K562 (cell line): ENCODE results near the gene PHLDB3. TPM values are rescaled to one million over a fixed set of nuclear protein-coding genes. Genes with fewer than 3 reads are reported as not detected.
"Not testable (repeated sequence)": the region's sequence is repeated elsewhere in the genome, so short reads cannot be mapped to it uniquely, and the experiment has no call there.

ENCODE experiments used
- ATAC-seq: fragments of 200-7000 bp; cut with Tn5 transposase; 3 replicates; pipeline ENCODE4 v1.9.1; 2020; ENCODE audit warnings: moderate library complexity
- BruUV-seq: library from RNA; stranded (reverse); fragments of 400-500 nt; replicated peaks from 2 replicates; lab custom pipeline; 2021; lab: Mats Ljungman, UMichigan
- CTCF ChIA-PET: fragments of 300-600 bp; formaldehyde crosslinking; extraction: SDS; loops from one replicate; lab custom pipeline; 2021; ENCODE audit warnings: low intra/inter-chr PET ratio; lab: Yijun Ruan, JAX
- POLR2A ChIA-PET: fragments of 300-600, 350-650 bp; sonication (Branson Sonifier 250); formaldehyde crosslinking; extraction: SDS; loops from one replicate; lab custom pipeline; 2021; ENCODE audit warnings: antibody characterized with exemption, inconsistent platforms; lab: Yijun Ruan, JAX
- DNase-seq, 4 experiments: peaks; one replicate each; pipeline versions ENCODE4 v3.0.0 to v3.0.0-alpha.2; 2011 to 2018; ENCODE audit warnings: low spot score in 3 of 4, mixed read lengths in 3 of 4; ENCODE audit errors: extremely low read depth in 1 of 4
- FAIRE-seq: peaks from 2 replicates; lab custom pipeline; 2011; peaks lifted over from hg19 to GRCh38; lab: Jason Lieb, UNC
- H2AFZ ChIP-seq: 2 replicates; pipeline ENCODE4 v1.6.0; 2011; ENCODE audit warnings: low read depth, low read length, control low read depth, inconsistent platforms
- H3K27ac ChIP-seq: fragments of 200-600 bp; 3 replicates; pipeline ENCODE4 v1.8.0; 2011; ENCODE audit warnings: low read depth, mild to moderate bottlenecking, control low read depth, inconsistent platforms, low read length, moderate library complexity, mixed read lengths; ENCODE audit errors: extremely low read depth
- H3K27me3 ChIP-seq, 2 experiments: fragments of 300-600 bp in 1 of 2; 2 replicates in 1 of 2; 3 replicates in 1 of 2; pipeline versions ENCODE4 v1.6.0 to v1.8.0; 2011; ENCODE audit warnings: inconsistent platforms in 2 of 2, low read length in 2 of 2, mild to moderate bottlenecking in 1 of 2, mixed read lengths in 1 of 2, moderate library complexity in 1 of 2; ENCODE audit not compliant: control insufficient read depth in 2 of 2, insufficient read depth in 2 of 2
- H3K36me3 ChIP-seq: fragments of 300-600 bp; 3 replicates; pipeline ENCODE4 v1.8.0; 2011; ENCODE audit warnings: mild to moderate bottlenecking, low read length, inconsistent platforms; ENCODE audit not compliant: control insufficient read depth, insufficient read depth
- H3K4me1 ChIP-seq, 2 experiments: fragments of 200-600 bp in 1 of 2; replicated peaks in 1 of 2; 2 replicates in 1 of 2; 3 replicates in 1 of 2; pipeline versions ENCODE4 v1.5.1 to v1.8.0; 2011; ENCODE audit warnings: inconsistent platforms in 2 of 2, low read length in 2 of 2, mild to moderate bottlenecking in 1 of 2, mixed read lengths in 1 of 2, moderate library complexity in 1 of 2; ENCODE audit not compliant: control insufficient read depth in 2 of 2, insufficient read depth in 2 of 2
- H3K4me2 ChIP-seq: 2 replicates; pipeline ENCODE4 v1.6.1; 2011; ENCODE audit warnings: low read length, control low read depth, inconsistent platforms, mixed read lengths; ENCODE audit not compliant: insufficient read depth
- H3K4me3 ChIP-seq: fragments of 200-600 bp; sonication (generic), shearing (Covaris generic); 2 replicates; pipeline ENCODE4 v1.5.1; 2016; ENCODE audit warnings: control low read depth, inconsistent platforms
- H3K79me2 ChIP-seq: fragments of 200-600 bp; 3 replicates; pipeline ENCODE4 v1.8.0; 2011; ENCODE audit warnings: low read length, inconsistent platforms; ENCODE audit not compliant: control insufficient read depth, insufficient read depth
- H3K9ac ChIP-seq, 2 experiments: 2 replicates each; pipeline versions ENCODE4 v1.6.0 to v1.6.1; 2011; ENCODE audit warnings: low read depth in 2 of 2, low read length in 2 of 2, control low read depth in 1 of 2, inconsistent platforms in 1 of 2, mild to moderate bottlenecking in 1 of 2, mixed read lengths in 1 of 2; ENCODE audit not compliant: insufficient read depth in 1 of 2
- H3K9me1 ChIP-seq: one replicate; pipeline ENCODE4 v1.6.0; 2011; ENCODE audit warnings: inconsistent platforms, mild to moderate bottlenecking, low read length, moderate library complexity; ENCODE audit not compliant: control insufficient read depth, insufficient read depth
- H3K9me3 ChIP-seq: replicated peaks from 2 replicates; pipeline ENCODE4 v1.5.1; 2011; ENCODE audit warnings: low read depth, low read length, inconsistent platforms; ENCODE audit not compliant: control insufficient read depth, insufficient read depth
- H4K20me1 ChIP-seq: replicated peaks from 2 replicates; pipeline ENCODE4 v1.6.1; 2011; ENCODE audit warnings: low read length, inconsistent platforms, mixed read lengths; ENCODE audit not compliant: control insufficient read depth, insufficient read depth
- BMI1 ChIP-seq: fragments of 150-350 bp; IDR thresholded peaks from 2 replicates; pipeline ENCODE4 v1.6.1; 2014; ENCODE audit warnings: low read length
- CC2D1A ChIP-seq: fragments of 450-650 bp; IDR thresholded peaks from 2 replicates; pipeline ENCODE4 v1.6.1; 2017; ENCODE audit warnings: mild to moderate bottlenecking
- GABPA ChIP-seq: fragments of 200-800 bp; sonication (Bioruptor generic); conservative IDR thresholded peaks from 2 replicates; pipeline ENCODE4 v1.6.1; 2016; ENCODE audit warnings: low read depth, missing genetic modification characterization, missing compliant biosample characterization
- HDAC6 ChIP-seq: IDR thresholded peaks from 2 replicates; pipeline ENCODE4 v1.6.1; 2012; ENCODE audit warnings: low read depth, mild to moderate bottlenecking, control low read depth, inconsistent platforms, low read length, moderate library complexity
- NR2F6 ChIP-seq: fragments of 450-650 bp; formaldehyde crosslinking; IDR thresholded peaks from 2 replicates; pipeline ENCODE4 v1.4.0; 2020; ENCODE audit warnings: mild to moderate bottlenecking
- WGBS: fragments of 100-300 bp; shearing (Covaris generic); methylation state at CpG from one replicate; pipeline ENCODE4 v1.1.6; 2016; ENCODE audit warnings: low coverage, mixed read lengths; ENCODE audit not compliant: insufficient coverage; ENCODE audit errors: missing lambda C conversion rate; 5-methylcytosine and 5-hydroxymethylcytosine counted together
- in situ Hi-C: fragments of 300-500 bp; cut with MboI; formaldehyde crosslinking; loops from 4 replicates; pipeline ENCODE4 v1.15.0; 2018; ENCODE audit warnings: inconsistent platforms, mixed read lengths
- intact Hi-C: fragments of 100-400 bp; cut with micrococcal nuclease; formaldehyde crosslinking; loops from 2 replicates; pipeline ENCODE4 v1.14.2; 2022
- polyA plus RNA-seq, 8 experiments: library from polyadenylated mRNA; depleted of rRNA in 4 of 8; stranded (reverse) in 5 of 8; unstranded in 3 of 8; fragments of >200 nt; fragmentation: Nextera tagmentation in 2 of 8; fragmentation: Illumina TruSeq in 1 of 8; extraction: Ambion mirVana in 2 of 8; extraction: Trizol in 1 of 8; gene quantifications; 2 replicates each; pipeline versions ENCODE4 v1.2.1 to v1.2.3, GENCODE V29; 2011 to 2014; ENCODE audit warnings: inconsistent platforms in 1 of 8, missing spikeins in 1 of 8
- total RNA-seq, 7 experiments: library from RNA; depleted of rRNA in 6 of 7; stranded (reverse); fragments of >200 nt in 6 of 7; fragmentation: Illumina TruSeq in 2 of 7; extraction: Trizol in 2 of 7; gene quantifications; 2 replicates each; pipeline versions ENCODE4 v1.2.1 to v1.2.3, GENCODE V29; 2011 to 2021; ENCODE audit warnings: low replicate concordance in 1 of 7
- TF ChIP-seq, protein P1 (sequence below): fragments of 250-450 bp; sonication (Bioruptor Pico); IDR thresholded peaks from 2 replicates; pipeline ENCODE4 v1.4.0; 2020; ENCODE audit warnings: mild to moderate bottlenecking, moderate library complexity
- TF ChIP-seq, protein P2 (sequence below): fragments of 250-450 bp; sonication (Bioruptor Pico); IDR thresholded peaks from 2 replicates; pipeline ENCODE4 v1.8.0; 2021; ENCODE audit warnings: mild to moderate bottlenecking, moderate library complexity

PHLDB3 gene
- total and polyA plus RNA-seq, 9 of the 15 experiments (the other 6 are each of a cell fraction or from before 2014, with no cell fraction given) = 0.04 to 23.5 (median 3.9) TPM

DNA sequence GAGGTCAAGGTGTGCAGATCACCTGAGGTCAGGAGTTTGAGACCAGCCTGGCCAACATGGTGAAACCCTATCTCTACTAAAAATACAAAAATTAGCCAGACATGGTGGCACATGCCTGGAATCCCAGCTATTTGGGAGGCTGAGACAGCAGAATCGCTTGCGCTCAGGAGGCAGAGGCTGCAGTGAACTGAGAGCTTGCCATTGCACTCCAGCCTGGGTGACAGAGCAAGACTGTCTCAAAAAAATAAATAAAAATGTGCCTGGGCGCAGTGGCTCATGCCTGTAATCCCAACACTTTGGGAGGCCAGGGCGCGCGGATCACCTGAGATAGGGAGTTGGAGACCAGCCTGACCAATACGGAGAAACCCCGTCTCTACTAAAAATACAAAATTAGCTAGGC is 19.1 kb upstream of the PHLDB3 start:
- in situ Hi-C loops, H3K4me3 ChIP-seq, H3K9ac ChIP-seq, H3K27ac ChIP-seq, H2AFZ ChIP-seq, H3K27me3 ChIP-seq, H3K4me2 ChIP-seq, intact Hi-C loops, ATAC-seq, H4K20me1 ChIP-seq, H3K79me2 ChIP-seq, H3K36me3 ChIP-seq, BruUV-seq, FAIRE-seq, CTCF ChIA-PET, H3K9me1 ChIP-seq, DNase-seq, H3K9me3 ChIP-seq: not testable (repeated sequence)
- peaks cover 5 to 28% of the 10 kb centered on the region in 2 experiments; a peak in 4 of 5 replicates for H3K4me1 ChIP-seq
- POLR2A ChIA-PET = interaction anchor here (0.6 kb wide), 1 partner anchor 124 kb away, joined by 3 read pairs; no protein-coding TSS in a partner anchor
- 95% methylated on average over 8 of the region's 8 CpGs for WGBS

DNA sequence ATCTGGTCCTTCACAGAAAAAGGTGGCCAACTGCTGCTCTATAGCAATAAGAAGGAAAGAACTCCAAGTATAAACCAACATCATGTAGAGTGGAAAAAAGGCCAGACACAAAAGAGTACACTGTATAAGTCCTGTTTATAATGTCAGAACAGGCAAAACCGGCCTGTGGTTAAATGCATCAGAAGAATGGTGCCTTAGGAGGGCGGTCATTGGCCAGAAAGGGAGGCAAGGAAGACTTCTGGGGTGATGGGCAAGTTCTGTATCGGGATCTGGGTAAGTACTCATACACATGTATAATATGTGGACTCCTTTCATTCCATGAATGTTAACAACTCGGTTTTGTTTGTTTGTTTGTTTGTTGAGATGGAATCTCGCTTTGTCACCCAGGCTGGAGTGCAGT is 18.4 kb upstream of the PHLDB3 start:
- ChIA-PET CTCF (interaction anchor here (0.6 kb wide), 1 partner anchor 125 kb away, joined by 3 read pairs; no protein-coding TSS in a partner anchor), POLR2A (interaction anchor here (0.6 kb wide), 1 partner anchor 101 kb away, joined by 3 read pairs; no protein-coding TSS in a partner anchor)
- peaks cover 3 to 28% of the 10 kb centered on the region in 2 experiments; a peak in 4 of 5 replicates for H3K4me1 ChIP-seq
- no peaks in the 10 kb centered on the region for H4K20me1 ChIP-seq
- DNase-seq = no peak
- FAIRE-seq = no peak
- no peak overlapping the region for H3K4me2 ChIP-seq
- WGBS = 61% methylated on average over 5 of the region's 5 CpGs
- H3K27ac ChIP-seq = no peak overlapping the region
- in situ Hi-C loops (no loop called here), intact Hi-C loops (no loop called here)
- no peaks in the 10 kb centered on the region for H3K27me3 ChIP-seq
- ATAC-seq = no peak
- no peak overlapping the region for H2AFZ ChIP-seq
- no peak overlapping the region for H3K9ac ChIP-seq
- H3K36me3 ChIP-seq = no peaks in the 10 kb centered on the region
- H3K9me3 ChIP-seq = no peaks in the 10 kb centered on the region
- no peaks in the 10 kb centered on the region for H3K9me1 ChIP-seq
- no peaks in the 10 kb centered on the region for H3K79me2 ChIP-seq
- H3K4me3 ChIP-seq = no peak overlapping the region
- BruUV-seq = no TSS peak
- TF ChIP-seq, protein P1, sequence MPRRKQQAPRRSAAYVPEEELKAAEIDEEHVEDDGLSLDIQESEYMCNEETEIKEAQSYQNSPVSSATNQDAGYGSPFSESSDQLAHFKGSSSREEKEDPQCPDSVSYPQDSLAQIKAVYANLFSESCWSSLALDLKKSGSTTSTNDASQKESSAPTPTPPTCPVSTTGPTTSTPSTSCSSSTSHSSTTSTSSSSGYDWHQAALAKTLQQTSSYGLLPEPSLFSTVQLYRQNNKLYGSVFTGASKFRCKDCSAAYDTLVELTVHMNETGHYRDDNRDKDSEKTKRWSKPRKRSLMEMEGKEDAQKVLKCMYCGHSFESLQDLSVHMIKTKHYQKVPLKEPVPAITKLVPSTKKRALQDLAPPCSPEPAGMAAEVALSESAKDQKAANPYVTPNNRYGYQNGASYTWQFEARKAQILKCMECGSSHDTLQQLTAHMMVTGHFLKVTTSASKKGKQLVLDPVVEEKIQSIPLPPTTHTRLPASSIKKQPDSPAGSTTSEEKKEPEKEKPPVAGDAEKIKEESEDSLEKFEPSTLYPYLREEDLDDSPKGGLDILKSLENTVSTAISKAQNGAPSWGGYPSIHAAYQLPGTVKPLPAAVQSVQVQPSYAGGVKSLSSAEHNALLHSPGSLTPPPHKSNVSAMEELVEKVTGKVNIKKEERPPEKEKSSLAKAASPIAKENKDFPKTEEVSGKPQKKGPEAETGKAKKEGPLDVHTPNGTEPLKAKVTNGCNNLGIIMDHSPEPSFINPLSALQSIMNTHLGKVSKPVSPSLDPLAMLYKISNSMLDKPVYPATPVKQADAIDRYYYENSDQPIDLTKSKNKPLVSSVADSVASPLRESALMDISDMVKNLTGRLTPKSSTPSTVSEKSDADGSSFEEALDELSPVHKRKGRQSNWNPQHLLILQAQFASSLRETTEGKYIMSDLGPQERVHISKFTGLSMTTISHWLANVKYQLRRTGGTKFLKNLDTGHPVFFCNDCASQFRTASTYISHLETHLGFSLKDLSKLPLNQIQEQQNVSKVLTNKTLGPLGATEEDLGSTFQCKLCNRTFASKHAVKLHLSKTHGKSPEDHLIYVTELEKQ (CRISPR knock-in tag) = no peak
- no peak for TF ChIP-seq CC2D1A
- no peak for TF ChIP-seq HDAC6
- TF ChIP-seq BMI1 = no peak
- TF ChIP-seq NR2F6 (CRISPR knock-in tag) = no peak
- TF ChIP-seq, protein P2, sequence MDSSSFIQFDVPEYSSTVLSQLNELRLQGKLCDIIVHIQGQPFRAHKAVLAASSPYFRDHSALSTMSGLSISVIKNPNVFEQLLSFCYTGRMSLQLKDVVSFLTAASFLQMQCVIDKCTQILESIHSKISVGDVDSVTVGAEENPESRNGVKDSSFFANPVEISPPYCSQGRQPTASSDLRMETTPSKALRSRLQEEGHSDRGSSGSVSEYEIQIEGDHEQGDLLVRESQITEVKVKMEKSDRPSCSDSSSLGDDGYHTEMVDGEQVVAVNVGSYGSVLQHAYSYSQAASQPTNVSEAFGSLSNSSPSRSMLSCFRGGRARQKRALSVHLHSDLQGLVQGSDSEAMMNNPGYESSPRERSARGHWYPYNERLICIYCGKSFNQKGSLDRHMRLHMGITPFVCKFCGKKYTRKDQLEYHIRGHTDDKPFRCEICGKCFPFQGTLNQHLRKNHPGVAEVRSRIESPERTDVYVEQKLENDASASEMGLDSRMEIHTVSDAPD = no peak
- no peak for TF ChIP-seq GABPA (tag)
